IMR-90 (cell line): ENCODE measurements around the gene DNAJB2.

Source experiments
- CEBPB ChIP-seq: IDR thresholded peaks from 2 replicates; pipeline ENCODE4 v1.6.1; 2012; ENCODE audit warnings: low read depth, low read length, improper control_type of control experiment
- CTCF ChIP-seq: conservative IDR thresholded peaks from 2 replicates; pipeline ENCODE4 v1.5.1; 2012; ENCODE audit warnings: mild to moderate bottlenecking, low read depth, low read length, improper control_type of control experiment
- ELK1 ChIP-seq: fragments of 150-350 bp; IDR thresholded peaks from 2 replicates; pipeline ENCODE4 v1.6.1; 2016; ENCODE audit warnings: low read depth, mild to moderate bottlenecking, low read length, moderate library complexity, borderline replicate concordance
- MAFK ChIP-seq: IDR thresholded peaks from 2 replicates; pipeline ENCODE4 v1.6.1; 2012; ENCODE audit warnings: low read depth, low read length, improper control_type of control experiment
- MAZ ChIP-seq: IDR thresholded peaks from 2 replicates; pipeline ENCODE4 v1.6.1; 2012; ENCODE audit warnings: low read depth, mild to moderate bottlenecking, low read length, improper control_type of control experiment, moderate library complexity, borderline replicate concordance
- MXI1 ChIP-seq: IDR thresholded peaks from 2 replicates; pipeline ENCODE4 v1.6.1; 2012; ENCODE audit warnings: low read depth, mild to moderate bottlenecking, low read length, moderate library complexity, borderline replicate concordance
- NFE2L2 ChIP-seq: fragments of 150-350 bp; IDR thresholded peaks from 2 replicates; pipeline ENCODE4 v1.6.1; 2016; ENCODE audit warnings: low read depth, mild to moderate bottlenecking, low read length
- POLR2A ChIP-seq: IDR thresholded peaks from 2 replicates; pipeline ENCODE4 v1.6.1; 2012; ENCODE audit warnings: mild to moderate bottlenecking, low read depth, low read length
- RAD21 ChIP-seq: IDR thresholded peaks from 2 replicates; pipeline ENCODE4 v1.6.1; 2012; ENCODE audit warnings: low read length, improper control_type of control experiment
- RCOR1 ChIP-seq: IDR thresholded peaks from 2 replicates; pipeline ENCODE4 v1.6.1; 2012; ENCODE audit warnings: mild to moderate bottlenecking, low read length, improper control_type of control experiment; ENCODE audit not compliant: insufficient replicate concordance
- RFX5 ChIP-seq: IDR thresholded peaks from 2 replicates; pipeline ENCODE4 v1.8.0; 2012; ENCODE audit warnings: low read depth, mild to moderate bottlenecking, low read length, moderate library complexity
- SMC3 ChIP-seq: fragments of 150-350 bp; IDR thresholded peaks from 2 replicates; pipeline ENCODE4 v1.6.1; 2016; ENCODE audit warnings: low read depth, mild to moderate bottlenecking, antibody characterized with exemption, low read length, moderate library complexity
- USF2 ChIP-seq: fragments of 150-350 bp; IDR thresholded peaks from 2 replicates; pipeline ENCODE4 v1.6.1; 2017; ENCODE audit warnings: mild to moderate bottlenecking, antibody characterized with exemption, low read length, low read depth

- TF ChIP-seq CTCF (no peak), USF2 (no peak), CEBPB (no peak), NFE2L2 (no peak), MXI1 (no peak), MAFK (no peak), RCOR1 (no peak), RFX5 (no peak), POLR2A (no peak), ELK1 (no peak), MAZ (no peak), RAD21 (no peak), SMC3 (no peak)
Measured at GRCh38 chr2:219282943-219283581, 3.9 kb downstream of the DNAJB2 start.
